Trophoblast cell (in vitro differentiated cells and primary cell): ENCODE results near the gene HABP2.

Source experiments
- DNase-seq, 2 donors: peaks; one replicate each; pipeline ENCODE4 v3.0.0-alpha.2; 2016
- H2AFZ ChIP-seq: 2 replicates; pipeline ENCODE4 v1.6.1; 2013; ENCODE audit warnings: low read length, moderate library complexity, mild to moderate bottlenecking; ENCODE audit not compliant: insufficient read depth, poor library complexity
- H2AK5ac ChIP-seq: 2 replicates; pipeline ENCODE4 v1.6.1; 2013; ENCODE audit warnings: mild to moderate bottlenecking, low read length
- H2BK120ac ChIP-seq: 2 replicates; pipeline ENCODE4 v1.6.1; 2013; ENCODE audit warnings: low read length, mild to moderate bottlenecking, moderate library complexity; ENCODE audit not compliant: insufficient read depth, poor library complexity
- H2BK12ac ChIP-seq: 2 replicates; pipeline ENCODE4 v1.6.1; 2013; ENCODE audit warnings: mild to moderate bottlenecking, low read length, moderate library complexity
- H2BK5ac ChIP-seq: 2 replicates; pipeline ENCODE4 v1.6.1; 2013; ENCODE audit warnings: low read length, low read depth, moderate library complexity, mild to moderate bottlenecking; ENCODE audit not compliant: poor library complexity
- H3K14ac ChIP-seq: 2 replicates; pipeline ENCODE4 v1.6.1; 2013; ENCODE audit warnings: mild to moderate bottlenecking, low read length
- H3K18ac ChIP-seq: 2 replicates; pipeline ENCODE4 v1.6.1; 2013; ENCODE audit warnings: mild to moderate bottlenecking, low read length
- H3K23ac ChIP-seq: 2 replicates; pipeline ENCODE4 v1.6.1; 2013; ENCODE audit warnings: low read length
- H3K27ac ChIP-seq: 2 replicates; pipeline ENCODE4 v1.5.1; 2013; ENCODE audit warnings: low read depth, mild to moderate bottlenecking, inconsistent platforms, low read length, moderate library complexity
- H3K27me3 ChIP-seq: 2 replicates; pipeline ENCODE4 v1.6.1; 2013; ENCODE audit warnings: inconsistent platforms, mild to moderate bottlenecking, low read length, moderate library complexity; ENCODE audit not compliant: insufficient read depth
- H3K36me3 ChIP-seq, 2 experiments: 1 replicate in 1 of 2; 2 replicates in 1 of 2; pipeline ENCODE4 v1.6.1; 2013; ENCODE audit warnings: low read length in 2 of 2, mild to moderate bottlenecking in 2 of 2, moderate library complexity in 1 of 2; ENCODE audit not compliant: insufficient read depth in 2 of 2, control insufficient read depth in 1 of 2
- H3K4ac ChIP-seq: 2 replicates; pipeline ENCODE4 v1.6.1; 2013; ENCODE audit warnings: low read depth, mild to moderate bottlenecking, low read length, moderate library complexity
- H3K4me1 ChIP-seq, 2 experiments: 1 replicate in 1 of 2; 2 replicates in 1 of 2; pipeline ENCODE4 v1.6.1; 2013; ENCODE audit warnings: low read length in 2 of 2, mild to moderate bottlenecking in 2 of 2, moderate library complexity in 1 of 2; ENCODE audit not compliant: insufficient read depth in 2 of 2, control insufficient read depth in 1 of 2
- H3K4me2 ChIP-seq: 2 replicates; pipeline ENCODE4 v1.6.1; 2013; ENCODE audit warnings: inconsistent platforms, mild to moderate bottlenecking, low read length, moderate library complexity
- H3K4me3 ChIP-seq: 2 replicates; pipeline ENCODE4 v1.5.1; 2013; ENCODE audit warnings: mild to moderate bottlenecking, low read depth, low read length, inconsistent platforms
- H3K79me1 ChIP-seq: one replicate; pipeline ENCODE4 v1.6.1; 2013; ENCODE audit warnings: low read length
- H3K79me2 ChIP-seq: 2 replicates; pipeline ENCODE4 v1.6.1; 2013; ENCODE audit warnings: low read length, mild to moderate bottlenecking; ENCODE audit not compliant: control insufficient read depth, insufficient read depth, poor library complexity
- H3K9ac ChIP-seq: 2 replicates; pipeline ENCODE4 v1.6.1; 2013; ENCODE audit warnings: mild to moderate bottlenecking, low read length
- H3K9me3 ChIP-seq: 2 replicates; pipeline ENCODE4 v1.6.1; 2013; ENCODE audit warnings: low read depth, mild to moderate bottlenecking, control low read depth, inconsistent platforms, low read length; ENCODE audit not compliant: insufficient read depth
- H4K12ac ChIP-seq: 2 replicates; pipeline ENCODE4 v1.6.1; 2013; ENCODE audit warnings: low read depth, mild to moderate bottlenecking, low read length, moderate library complexity
- H4K8ac ChIP-seq: 2 replicates; pipeline ENCODE4 v1.6.1; 2013; ENCODE audit warnings: low read depth, mild to moderate bottlenecking, low read length, moderate library complexity
- H4K91ac ChIP-seq: one replicate; pipeline ENCODE4 v1.6.1; 2013; ENCODE audit warnings: low read depth, mild to moderate bottlenecking, low read length, moderate library complexity
- WGBS: extraction: QIAGEN DNeasy Blood & Tissue Kit; methylation state at CpG from one replicate; pipeline ENCODE4 v1.1.7; 2013; ENCODE audit warnings: missing lambda C conversion rate; ENCODE audit not compliant: insufficient read length, insufficient coverage; ENCODE audit errors: extremely low coverage; 5-methylcytosine and 5-hydroxymethylcytosine counted together

HABP2 gene

GRCh38 chr10:113547426-113547825 lies 5.4 kb upstream of the HABP2 start:
- Histone ChIP-seq H3K27me3 (no peaks in the 10 kb centered on the region), H2BK120ac (no peak overlapping the region), H4K12ac (no peak overlapping the region), H3K18ac (no peak overlapping the region), H3K36me3 (no peaks in the 10 kb centered on the region), H2AFZ (no peak overlapping the region), H3K79me1 (no peaks in the 10 kb centered on the region), H3K4ac (no peak overlapping the region), H3K4me3 (no peak overlapping the region), H3K9ac (no peak overlapping the region), H3K27ac (no peak overlapping the region), H3K4me2 (no peak overlapping the region), H2BK12ac (no peak overlapping the region), H4K8ac (no peak overlapping the region), H3K23ac (no peak overlapping the region), H2BK5ac (no peak overlapping the region), H3K79me2 (no peaks in the 10 kb centered on the region), H4K91ac (no peak overlapping the region), H3K4me1 (no peaks in the 10 kb centered on the region), H3K14ac (no peak overlapping the region), H3K9me3 (no peaks in the 10 kb centered on the region), H2AK5ac (no peak overlapping the region)
- WGBS: no CpG with 5 or more reads among the region's 2 CpGs
- DNase-seq: no peak

- peaks cover 2% of the 10 kb centered on the region for H3K9me3 ChIP-seq
- WGBS: no CpG with 5 or more reads among the region's 6 CpGs
- no peak overlapping the region for H2BK12ac ChIP-seq
- no peak overlapping the region for H2BK120ac ChIP-seq
- no peak overlapping the region for H4K91ac ChIP-seq
- H3K27ac ChIP-seq: no peak overlapping the region
- H3K4me3 ChIP-seq: no peak overlapping the region
- H3K23ac ChIP-seq: no peak overlapping the region
- H3K4ac ChIP-seq: no peak overlapping the region
- no peaks in the 10 kb centered on the region for H3K79me2 ChIP-seq
- no peaks in the 10 kb centered on the region for H3K36me3 ChIP-seq
- H3K18ac ChIP-seq: no peak overlapping the region
- H3K14ac ChIP-seq: no peak overlapping the region
- H3K4me2 ChIP-seq: no peak overlapping the region
- no peak overlapping the region for H2AFZ ChIP-seq
- H3K27me3 ChIP-seq: no peaks in the 10 kb centered on the region
- H3K79me1 ChIP-seq: no peaks in the 10 kb centered on the region
- no peak overlapping the region for H3K9ac ChIP-seq
- H4K8ac ChIP-seq: no peak overlapping the region
- no peak overlapping the region for H2AK5ac ChIP-seq
- no peaks in the 10 kb centered on the region for H3K4me1 ChIP-seq
- no peak overlapping the region for H4K12ac ChIP-seq
- no peak for DNase-seq
- no peak overlapping the region for H2BK5ac ChIP-seq
Observed at GRCh38 chr10:113549856-113550255, 3.0 kb upstream of the HABP2 start.

- H3K4me2 ChIP-seq: no peak overlapping the region
- no peaks in the 10 kb centered on the region for H3K79me2 ChIP-seq
- no peaks in the 10 kb centered on the region for H3K36me3 ChIP-seq
- no peak overlapping the region for H2AK5ac ChIP-seq
- DNase-seq: no peak
- no peak overlapping the region for H4K8ac ChIP-seq
- H3K14ac ChIP-seq: no peak overlapping the region
- H3K18ac ChIP-seq: no peak overlapping the region
- H3K79me1 ChIP-seq: no peaks in the 10 kb centered on the region
- H3K9ac ChIP-seq: no peak overlapping the region
- no peak overlapping the region for H3K4me3 ChIP-seq
- no peak overlapping the region for H4K91ac ChIP-seq
- peaks cover 2% of the 10 kb centered on the region for H3K9me3 ChIP-seq
- no peaks in the 10 kb centered on the region for H3K4me1 ChIP-seq
- H3K27me3 ChIP-seq: no peaks in the 10 kb centered on the region
- no peak overlapping the region for H2BK12ac ChIP-seq
- H4K12ac ChIP-seq: no peak overlapping the region
- H2BK5ac ChIP-seq: no peak overlapping the region
- no peak overlapping the region for H2AFZ ChIP-seq
- no CpG with 5 or more reads among the region's 6 CpGs for WGBS
- H3K27ac ChIP-seq: no peak overlapping the region
- H2BK120ac ChIP-seq: no peak overlapping the region
- H3K23ac ChIP-seq: no peak overlapping the region
- no peak overlapping the region for H3K4ac ChIP-seq
Observed at GRCh38 chr10:113550365-113550764, 2.5 kb upstream of the HABP2 start.

GRCh38 chr10:113552014-113552413 lies 839 bp upstream of the HABP2 start:
- Histone ChIP-seq H2AFZ (no peak overlapping the region), H4K8ac (no peak overlapping the region), H2BK12ac (no peak overlapping the region), H4K91ac (no peak overlapping the region), H3K9me3 (peaks cover 2% of the 10 kb centered on the region), H3K9ac (no peak overlapping the region), H3K14ac (no peak overlapping the region), H3K27me3 (no peaks in the 10 kb centered on the region), H2BK120ac (no peak overlapping the region), H2AK5ac (no peak overlapping the region), H3K4me2 (no peak overlapping the region), H3K79me2 (no peaks in the 10 kb centered on the region), H3K79me1 (no peaks in the 10 kb centered on the region), H3K4me1 (no peaks in the 10 kb centered on the region), H2BK5ac (no peak overlapping the region), H4K12ac (no peak overlapping the region), H3K27ac (no peak overlapping the region), H3K4ac (no peak overlapping the region), H3K18ac (no peak overlapping the region), H3K4me3 (no peak overlapping the region), H3K23ac (no peak overlapping the region), H3K36me3 (no peaks in the 10 kb centered on the region)
- no CpG with 5 or more reads among the region's 3 CpGs for WGBS
- DNase-seq: no peak
